Brain (organoid and tissue), 1 donor: ENCODE data around the gene GPAM. TPM values are rescaled to one million over a fixed set of nuclear protein-coding genes. Genes with fewer than 3 reads are reported as not detected.

ENCODE experiments used
- polyA plus RNA-seq: library from polyadenylated mRNA; stranded (reverse); fragments of 350-450 nt; fragmentation: Illumina TruSeq; extraction: RNeasy Lipid Tissue Mini Kit (QIAGEN cat#74804); gene quantifications from one replicate; pipeline ENCODE4 v1.2.3, GENCODE V29; 2015; ENCODE audit warnings: low read depth, low replicate concordance; ENCODE audit not compliant: insufficient read depth

Gene GPAM
- polyA plus RNA-seq, 1 donor from 2014 or later, result 4.8 TPM

Other genes with a start within 250 kb of the GPAM start
- gene TECTB, start 99.6 kb upstream of the GPAM start, polyA plus RNA-seq, result not detected
- 5.0 TPM for gene ACSL5, start 190.4 kb upstream of the GPAM start, polyA plus RNA-seq